Retina (tissue), 1 donor: ENCODE results near the gene CCN6.
"Not testable (repeated sequence)": the region's sequence is repeated elsewhere in the genome, so short reads cannot be mapped to it uniquely, and the experiment has no call there.

ENCODE experiments used
- DNase-seq: peaks from one replicate; pipeline ENCODE4 v3.0.0-alpha.2; 2016

Gene CCN6

DNA sequence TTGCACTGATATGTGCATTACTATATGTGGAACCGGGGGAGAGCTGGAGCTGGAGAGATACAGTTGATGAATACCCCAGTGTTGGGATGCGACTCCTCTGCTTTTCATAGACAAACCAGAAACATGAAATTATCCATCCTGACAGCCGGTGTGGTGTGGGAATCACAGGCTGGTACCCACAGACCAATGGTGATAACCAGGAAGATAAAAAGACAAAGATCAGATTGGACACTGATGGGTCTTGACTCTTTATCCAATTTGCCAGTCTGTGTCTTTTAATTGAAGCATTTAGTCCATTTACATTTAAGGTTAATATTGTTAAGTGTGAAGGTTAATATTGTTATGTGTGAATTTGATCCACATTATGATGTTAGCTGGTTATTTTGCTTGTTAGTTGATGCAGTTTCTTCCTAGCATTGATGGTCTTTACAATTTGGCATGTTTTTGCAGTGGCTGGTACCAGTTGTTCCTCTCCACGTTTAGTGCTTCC, 2.6 kb upstream of the CCN6 start:
- DNase-seq: not testable (repeated sequence)

DNA sequence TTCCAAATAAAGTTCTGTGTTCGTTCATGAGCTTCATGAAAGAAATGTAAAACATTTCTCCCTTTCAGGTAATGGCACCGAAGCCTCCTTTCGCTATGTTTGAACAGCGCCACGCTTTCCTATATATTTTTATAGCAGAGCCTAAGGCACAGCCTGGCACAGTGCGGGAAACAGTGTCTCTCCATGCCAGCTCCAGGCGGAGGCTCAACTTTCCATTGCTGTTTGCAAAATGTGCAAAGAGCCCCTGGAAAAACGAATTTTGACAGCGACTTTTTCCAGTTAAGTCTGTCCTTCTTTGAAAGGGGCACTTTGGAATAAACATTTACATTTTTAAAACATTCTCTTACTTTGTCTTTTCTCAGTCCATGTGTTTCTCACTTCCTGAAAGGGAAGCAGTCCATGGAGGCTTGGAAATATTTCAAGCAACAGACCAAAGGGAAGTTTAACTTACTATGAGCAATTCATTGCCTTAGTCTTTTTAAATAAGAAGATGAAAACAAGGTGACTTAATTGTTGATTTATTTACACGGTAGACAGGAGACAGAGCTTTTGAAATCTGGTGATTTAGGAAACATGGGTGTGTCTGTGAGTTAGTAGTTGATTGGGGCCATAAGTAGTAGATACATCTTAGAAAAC, 769 bp downstream of the CCN6 start:
- no peak for DNase-seq

DNA sequence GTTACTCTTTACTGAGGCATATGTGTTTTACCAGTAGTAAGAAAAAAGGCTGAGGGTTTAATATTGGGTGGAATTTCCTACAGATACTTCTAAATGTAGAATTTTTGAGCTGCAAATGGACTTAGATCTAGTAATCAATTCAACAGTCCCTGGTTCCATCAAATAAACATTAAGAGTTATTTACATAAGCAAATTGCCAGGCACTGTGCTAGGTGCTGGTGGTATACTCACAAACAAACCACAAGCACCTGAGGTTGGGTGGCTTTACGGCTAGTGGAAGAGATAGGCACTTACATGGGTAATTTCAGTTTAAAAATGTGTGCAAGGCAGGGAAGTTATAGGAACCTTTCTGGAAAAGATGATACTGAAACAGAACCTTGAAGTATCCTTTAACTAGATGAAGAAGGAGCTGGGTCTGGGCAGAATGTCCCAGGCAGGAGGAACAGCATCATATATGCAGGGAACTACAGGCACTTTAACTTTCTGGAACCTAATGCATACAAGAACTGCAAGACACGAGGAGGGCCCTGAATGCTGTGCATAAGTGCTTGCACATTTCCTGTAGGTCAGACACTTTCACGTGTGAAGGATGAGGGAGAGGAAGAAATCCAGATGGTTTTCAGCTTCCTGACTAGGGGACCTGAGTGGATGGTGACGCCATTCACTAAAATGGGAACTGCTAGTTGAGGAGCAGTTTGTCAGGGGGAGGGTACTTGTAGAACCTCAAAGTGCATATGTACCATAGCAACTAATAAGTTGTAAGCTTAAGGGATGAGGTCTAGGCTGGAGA, 4.5 kb downstream of the CCN6 start:
- no peak for DNase-seq

DNA sequence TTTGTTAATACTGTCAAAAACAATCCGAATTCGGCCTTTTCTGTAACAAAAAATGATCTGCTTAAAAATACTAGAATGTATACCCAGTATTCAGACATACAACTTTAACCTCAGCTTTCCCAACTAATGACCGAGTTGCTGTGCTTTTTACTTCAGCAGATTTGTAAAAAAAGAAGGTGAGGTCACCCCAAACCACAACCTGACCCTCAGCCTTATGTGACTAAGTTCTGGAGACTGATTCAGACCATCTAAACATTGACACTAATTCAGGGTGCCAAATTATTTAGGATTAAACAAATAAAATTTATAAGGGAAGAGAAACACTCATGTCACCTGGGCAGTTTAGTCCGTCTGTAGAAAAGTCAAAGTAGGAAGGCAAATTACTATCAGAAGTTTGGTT, 7.7 kb downstream of the CCN6 start:
- DNase-seq: no peak

DNA sequence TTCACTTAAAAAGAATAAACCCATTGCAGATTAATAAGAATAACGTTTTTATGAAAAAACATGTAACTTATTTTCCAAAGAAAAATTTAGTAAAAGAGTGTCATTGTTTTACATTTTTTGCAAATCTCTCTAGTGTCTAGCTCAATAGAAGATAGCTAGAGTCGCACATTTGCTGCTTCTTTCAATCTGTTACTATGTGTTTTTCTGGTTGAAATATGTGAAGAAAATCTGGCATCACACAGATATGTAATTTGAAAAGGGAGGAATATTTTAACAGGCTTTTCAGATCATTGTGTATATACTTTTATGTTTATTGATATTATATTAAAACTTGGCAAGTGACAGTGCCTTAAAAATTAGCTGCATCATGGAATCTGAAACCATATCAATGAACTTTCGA, 9.1 kb downstream of the CCN6 start:
- DNase-seq: no peak

DNA sequence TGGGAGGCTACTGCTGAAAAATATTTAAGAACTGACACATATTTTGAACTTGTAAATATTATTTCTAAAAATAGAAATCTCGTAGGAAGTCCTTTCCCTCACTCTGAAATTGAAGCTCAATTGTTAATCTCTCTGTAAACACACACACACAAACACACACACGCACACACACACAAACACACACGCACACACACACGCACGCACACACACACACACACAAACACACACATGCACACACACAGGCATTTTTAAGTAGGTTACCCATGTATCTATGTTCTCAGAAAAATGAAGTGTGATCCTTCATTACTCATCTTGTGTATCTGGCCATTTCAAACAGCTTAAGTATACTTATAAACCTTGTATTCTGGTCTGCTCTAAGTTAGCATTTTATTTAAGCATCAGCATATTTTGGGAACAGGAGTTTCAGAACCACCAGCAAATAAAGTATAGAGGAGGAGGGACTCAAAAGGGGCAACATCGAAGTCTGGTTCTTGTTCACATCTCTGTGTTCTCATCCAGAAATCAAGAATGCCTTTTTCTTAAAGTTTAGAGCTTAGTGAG, 11.6 kb downstream of the CCN6 start:
- no peak for DNase-seq

DNA sequence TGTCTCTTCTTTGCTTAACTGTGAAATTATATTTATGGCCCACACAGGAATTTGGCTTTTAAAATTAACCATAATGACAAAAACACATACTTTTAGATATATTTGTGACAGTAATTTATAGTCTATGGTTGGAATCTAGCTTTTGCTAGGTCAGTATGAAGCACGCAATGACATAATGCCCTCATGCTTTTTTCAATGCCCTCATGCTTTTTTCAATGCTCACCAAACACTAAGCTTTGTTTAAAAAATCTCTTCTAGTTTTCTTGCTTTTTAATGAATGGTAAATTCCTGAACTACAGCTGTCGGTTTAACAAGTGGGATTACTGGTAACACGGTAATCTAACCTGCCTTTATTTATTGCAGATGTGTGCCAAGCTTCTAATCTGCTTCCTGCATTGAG, 12.7 kb downstream of the CCN6 start:
- DNase-seq: no peak

DNA sequence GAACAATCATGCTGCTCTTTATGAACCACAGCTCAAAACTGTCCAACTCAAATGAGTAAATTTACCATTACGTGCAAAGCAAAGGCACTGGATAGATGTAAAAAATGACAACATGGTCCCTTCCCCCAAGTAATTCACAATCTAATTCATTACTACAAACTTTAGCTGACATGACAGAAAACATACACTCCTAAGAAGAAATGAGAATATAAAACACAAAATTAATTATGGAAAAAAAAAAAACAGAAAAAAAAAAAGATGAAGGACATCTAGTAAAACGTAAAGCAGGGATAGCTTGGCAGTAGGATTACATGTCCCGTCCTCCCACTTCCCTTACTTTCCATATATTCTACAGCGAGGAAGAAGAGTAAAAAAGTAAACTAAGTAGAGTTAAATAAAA, 27.7 kb downstream of the CCN6 start:
- DNase-seq: no peak

DNA sequence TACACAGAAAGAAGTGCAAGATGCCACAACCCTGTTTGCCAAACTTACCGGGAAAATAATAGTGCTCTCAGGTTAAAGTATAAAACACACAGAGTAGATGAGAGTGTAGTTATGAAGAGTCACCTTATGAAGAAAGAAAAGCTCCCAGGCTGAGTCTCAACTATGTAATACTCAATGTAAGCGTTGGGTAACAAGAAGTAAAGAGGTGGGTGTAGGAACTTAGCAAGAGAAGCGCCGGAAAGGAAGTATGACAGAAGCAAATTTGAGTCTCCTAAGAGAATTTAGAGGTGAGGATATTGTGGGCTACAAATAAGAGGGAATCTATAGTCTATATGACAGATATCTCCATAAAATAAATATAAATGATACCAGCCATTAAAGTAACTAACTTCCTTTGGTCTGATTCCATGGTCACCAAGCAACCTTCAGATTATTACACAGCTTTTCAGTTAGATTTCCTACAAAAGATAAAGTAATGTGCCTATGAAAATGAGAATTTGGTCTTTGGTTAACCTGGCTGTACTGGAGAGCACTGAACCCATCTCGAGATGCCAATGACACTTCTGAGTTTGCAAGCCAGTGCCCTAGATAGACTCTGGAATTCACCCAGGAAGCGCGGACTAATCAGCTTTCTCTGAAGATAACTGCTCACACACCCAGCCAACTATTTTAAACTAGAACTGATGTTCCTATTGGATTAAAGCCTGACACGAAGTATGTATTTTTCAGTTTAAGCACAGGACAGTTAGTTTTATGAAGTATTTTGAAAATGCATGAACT, 31.6 kb downstream of the CCN6 start:
- no peak for DNase-seq

DNA sequence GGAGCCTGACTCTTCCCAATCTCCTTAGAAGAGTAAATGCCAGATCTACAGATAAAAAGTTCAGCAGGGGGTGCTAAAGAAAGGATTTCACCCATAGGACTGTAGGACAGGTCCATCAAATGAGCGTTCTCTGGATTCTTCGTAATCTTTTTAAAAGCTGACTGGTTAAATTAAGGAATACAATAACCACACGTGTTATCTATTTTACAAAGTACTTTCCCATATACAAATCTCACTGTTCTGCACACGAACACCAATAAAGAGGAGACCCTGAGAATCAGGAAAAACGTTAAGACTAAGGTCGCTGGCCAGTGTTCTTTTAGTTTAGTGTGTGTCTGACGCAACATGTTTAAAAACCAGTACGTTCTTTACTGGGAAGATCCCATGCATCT, 32.8 kb downstream of the CCN6 start:
- no peak for DNase-seq

DNA sequence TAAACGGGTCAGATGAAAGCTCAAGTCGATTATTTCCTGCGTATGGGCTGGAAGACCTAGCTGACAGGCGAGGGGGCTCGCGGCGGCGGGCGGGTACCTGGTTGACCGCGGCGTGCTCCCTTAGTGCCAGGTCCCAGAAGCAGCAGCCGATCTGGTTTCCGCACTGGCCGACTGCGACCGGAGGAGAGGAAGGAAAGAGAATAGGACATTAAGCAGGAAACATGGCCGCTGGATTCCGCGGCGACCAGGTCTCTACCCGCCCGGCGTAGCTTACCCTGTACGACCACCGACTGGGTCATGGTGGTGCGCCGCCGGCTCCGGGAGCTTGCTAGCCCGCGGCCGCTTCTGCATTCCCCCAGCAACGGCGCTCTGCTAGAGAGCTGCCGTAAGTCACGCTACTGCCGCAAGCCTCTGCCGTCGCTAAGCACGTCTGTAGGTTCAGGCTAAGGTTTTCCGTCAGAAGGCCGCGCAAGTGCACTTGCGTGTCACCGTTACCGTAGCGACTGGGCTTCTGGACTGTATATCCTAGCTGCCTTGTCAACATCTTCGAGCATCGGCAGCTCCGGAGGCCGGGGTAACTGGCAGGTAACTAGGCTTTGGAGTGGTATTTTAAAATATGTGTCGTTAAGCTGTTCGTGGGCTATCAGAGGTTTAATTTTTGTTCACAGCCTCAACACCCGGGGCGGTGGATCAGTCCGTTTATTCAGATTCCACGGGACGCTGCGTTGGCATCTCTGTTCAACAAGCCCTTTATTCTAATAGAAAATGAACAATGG, 33.4 kb downstream of the CCN6 start, which contains the start of the genes FAM229B and TUBE1:
Gene FAM229B (plus strand): TSS at position 456 of the 776 bp plus-strand sequence. CDS start 11,693 bp downstream, outside the sequence.
Gene TUBE1 (minus strand): TSS at position 347 of the 776 bp plus-strand sequence. CDS start 48 bp downstream, at position 299.
- peak; percentile 95 for DNase-seq

DNA sequence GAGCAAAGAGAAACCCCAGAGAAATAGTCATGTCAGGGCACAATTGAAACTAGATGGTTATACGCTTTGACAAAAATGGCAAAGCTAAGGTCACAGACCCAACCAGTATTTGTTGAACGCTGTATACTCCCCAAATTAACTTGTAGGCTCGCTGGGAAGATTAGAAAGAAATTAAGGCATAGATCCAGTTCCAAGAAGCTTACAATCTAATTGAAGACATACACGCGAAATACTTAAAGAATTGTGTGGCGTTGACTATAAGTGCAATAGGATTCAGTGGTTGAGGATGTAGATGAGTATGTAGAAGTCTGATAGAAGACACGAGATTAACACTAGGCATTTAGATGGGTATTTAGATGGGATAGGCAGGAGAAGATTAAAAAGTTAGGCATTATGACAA, 34.0 kb downstream of the CCN6 start:
- no peak for DNase-seq

DNA sequence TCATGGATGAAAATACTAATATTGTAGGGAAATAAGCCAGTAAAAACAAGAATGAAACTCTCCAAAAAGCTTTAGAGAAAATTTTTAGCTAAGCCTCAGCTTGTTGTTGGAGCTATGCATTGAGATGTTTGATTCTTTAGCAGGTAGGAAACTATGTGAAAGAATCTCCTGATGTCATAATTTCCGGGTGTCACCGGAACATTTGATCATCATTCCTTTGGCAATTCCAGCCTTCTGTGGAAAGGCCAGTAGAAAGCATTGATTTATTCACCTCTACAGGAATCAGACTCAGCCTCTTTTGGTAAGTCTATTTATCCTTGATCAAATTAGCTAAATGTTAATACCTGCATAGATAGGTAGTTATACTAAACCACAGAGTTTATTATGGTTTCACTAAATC, 43.0 kb downstream of the CCN6 start:
- DNase-seq: no peak

DNA sequence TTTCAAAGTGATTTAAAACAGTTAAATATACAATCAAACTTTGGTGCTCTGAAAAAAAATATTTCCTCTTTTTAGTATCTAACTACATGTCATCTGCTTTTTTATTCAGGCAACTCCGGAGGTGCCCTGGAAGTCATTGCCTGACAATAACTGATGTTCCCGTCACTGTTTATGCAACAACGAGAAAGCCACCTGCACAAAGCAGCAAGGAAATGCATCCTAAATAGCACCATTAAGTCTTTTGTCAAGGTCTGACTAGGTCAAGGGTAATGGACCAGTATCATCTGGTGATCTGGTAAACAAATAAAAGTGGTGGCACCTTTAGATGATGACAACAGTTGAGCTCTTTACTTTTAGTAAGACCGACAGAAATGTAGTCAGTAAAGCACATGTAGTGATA, 46.7 kb downstream of the CCN6 start:
- DNase-seq: no peak

DNA sequence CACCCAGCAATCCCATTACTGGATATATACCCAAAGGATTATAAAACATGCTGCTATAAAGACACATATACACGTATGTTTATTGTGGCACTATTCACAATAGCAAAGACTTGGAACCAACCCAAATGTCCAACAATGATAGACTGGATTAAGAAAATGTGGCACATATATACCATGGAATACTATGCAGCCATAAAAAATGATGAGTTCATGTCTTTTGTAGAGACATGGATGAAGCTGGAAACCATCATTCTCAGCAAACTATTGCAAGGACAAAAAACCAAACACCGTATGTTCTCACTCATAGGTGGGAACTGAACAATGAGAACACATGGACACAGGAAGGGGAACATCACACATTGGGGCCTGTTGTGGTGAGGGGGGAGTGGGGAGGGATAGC, 52.1 kb downstream of the CCN6 start:
- not testable (repeated sequence) for DNase-seq

DNA sequence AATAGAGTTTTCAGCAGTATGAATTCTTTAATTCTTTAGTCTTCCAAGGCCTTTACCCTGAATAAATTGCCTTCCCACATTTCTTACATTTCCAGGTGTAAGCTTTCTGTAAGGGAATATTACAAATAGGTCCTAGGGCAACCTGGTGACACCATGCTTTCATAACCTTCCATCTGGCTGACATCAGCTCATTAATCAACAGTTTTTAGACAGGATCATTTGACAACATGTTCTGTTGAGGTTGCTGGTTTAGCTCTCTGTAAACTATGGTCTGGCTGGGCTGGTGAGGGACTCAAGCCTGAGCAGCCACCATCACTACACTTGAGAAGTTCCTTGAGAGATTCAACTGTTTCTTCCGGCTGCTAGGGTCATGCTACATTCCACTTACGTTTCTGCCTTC, 52.7 kb downstream of the CCN6 start:
- no peak for DNase-seq

DNA sequence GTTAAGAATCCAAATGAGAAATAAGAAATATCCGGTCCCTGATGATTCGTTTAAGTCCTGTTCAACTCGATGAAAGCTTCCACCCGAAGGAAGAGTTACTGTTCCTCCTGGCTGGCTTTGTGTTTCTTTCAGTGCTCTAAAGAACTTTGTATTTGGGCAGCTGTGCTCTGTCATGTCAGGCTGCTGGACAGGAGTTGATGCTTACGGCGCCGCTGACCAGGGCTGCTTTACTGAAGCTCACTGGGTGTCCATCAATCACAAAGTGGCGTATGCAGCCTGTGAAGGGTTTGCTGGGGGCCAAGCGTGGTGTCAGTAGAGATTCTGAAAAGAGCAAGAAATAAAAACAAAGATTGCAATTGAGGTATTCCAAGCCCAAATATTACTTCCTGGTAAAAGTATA, 55.4 kb downstream of the CCN6 start:
- peak; percentile 36 for DNase-seq

DNA sequence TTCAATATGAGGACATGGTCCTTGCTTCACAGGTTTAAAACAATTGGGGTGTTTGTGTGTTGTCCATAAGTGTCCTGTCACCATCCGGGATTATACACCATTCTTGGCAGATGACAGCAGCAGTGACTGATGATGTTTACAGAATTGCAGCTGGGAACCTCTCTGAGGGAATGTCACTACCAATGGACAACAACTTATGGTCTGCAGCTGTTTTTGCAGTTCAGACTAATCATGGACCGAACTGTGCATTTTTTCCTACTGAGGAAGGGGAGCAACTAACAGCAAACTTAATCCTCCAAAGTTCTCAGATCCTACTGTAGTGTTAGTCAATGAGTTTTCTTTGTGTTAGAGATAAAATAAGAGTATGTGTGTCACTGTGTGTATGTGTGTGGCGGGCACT, 59.5 kb downstream of the CCN6 start:
- DNase-seq: no peak

DNA sequence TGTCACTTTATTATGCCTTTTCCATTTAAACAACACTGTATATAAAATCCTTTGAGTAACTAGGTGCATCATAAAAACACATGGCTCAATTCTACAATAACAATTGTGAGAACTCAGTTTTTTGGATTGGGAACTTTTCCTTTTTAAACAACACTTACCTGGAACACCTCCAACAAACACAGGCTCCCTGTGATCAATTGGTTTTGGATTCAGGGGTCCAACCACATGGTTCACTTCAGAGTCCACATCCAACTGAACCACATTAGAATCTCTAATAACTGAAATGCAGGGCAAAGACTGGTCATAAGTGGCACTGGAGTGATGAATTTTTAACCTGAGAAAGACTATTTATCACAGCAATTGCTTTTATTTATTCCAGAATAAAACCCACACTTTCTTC, 60.0 kb downstream of the CCN6 start:
- no peak for DNase-seq

DNA sequence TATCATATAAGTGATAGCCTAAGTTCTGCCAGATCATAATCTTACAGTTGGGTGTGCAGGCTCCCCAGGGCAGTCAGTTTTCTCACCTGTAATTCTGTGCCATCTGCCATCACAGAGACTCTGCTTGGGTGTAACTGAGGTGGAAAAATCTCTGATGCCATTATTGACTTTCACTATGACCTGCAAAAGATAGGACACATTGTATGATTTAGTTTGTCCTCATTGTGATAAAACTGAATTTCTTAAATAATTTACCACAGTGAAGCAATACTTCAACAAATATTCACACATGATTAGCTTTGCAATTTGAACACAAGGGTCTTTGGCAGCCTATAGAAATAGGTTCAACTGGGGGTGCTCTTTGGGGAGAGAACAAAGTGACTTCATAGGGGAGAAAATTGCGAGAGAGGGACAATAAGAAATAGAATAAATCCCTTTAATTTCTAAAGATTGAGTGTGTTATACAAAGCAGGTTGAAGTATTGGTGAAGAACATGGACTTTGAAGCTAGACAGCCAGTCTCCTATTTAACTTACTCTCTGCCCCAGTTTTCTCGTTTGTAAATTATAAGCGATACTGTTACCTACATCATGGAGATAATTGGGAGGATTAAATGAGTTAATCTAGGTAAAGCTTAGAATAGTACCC, 60.8 kb downstream of the CCN6 start:
- no peak for DNase-seq

DNA sequence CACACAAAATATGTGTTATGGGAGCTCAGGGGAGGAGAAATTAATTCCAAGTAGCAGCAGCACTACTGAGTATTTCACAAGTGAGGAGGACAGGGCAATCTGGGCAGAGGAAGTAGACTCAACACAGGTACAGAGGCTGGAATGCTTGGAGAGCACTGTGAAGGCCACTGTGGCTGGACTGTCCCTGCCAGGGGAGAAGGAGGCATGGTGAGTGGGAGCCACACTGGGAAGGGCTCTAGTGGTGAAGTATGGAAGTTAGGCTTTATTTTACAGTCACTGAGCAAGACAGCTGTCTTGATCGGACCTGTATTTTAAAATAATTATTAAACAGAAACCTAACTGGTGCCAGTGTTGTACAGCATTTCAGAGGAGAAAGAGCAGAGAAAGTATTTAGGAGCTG, 62.3 kb downstream of the CCN6 start:
- no peak for DNase-seq

DNA sequence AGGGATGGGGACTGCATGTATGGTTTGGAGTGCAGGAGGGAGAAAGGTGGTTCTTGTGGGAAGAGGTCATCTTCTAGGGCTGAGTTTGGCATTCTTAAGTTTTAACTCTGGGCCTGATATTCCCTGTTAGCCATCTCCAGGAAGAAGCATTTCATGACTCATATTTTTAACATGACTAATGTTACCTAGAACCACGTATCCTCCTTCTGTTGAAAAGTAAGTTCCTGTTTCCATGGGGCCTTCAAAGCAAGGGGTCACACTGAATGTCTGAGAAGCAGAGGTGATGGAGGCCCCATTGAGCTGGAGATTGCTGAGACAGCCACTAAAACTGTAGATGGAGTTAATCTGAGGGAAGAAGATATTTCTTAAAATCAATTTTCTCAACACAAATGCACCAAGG, 63.6 kb downstream of the CCN6 start:
- DNase-seq: no peak
